GM20000 (cell line): ENCODE measurements around the gene ANKDD1A.

Experiments
- DNase-seq: peaks from one replicate; pipeline ENCODE4 v3.0.0; 2012; ENCODE audit warnings: low spot score
- CTCF ChIP-seq: IDR thresholded peaks from 2 replicates; pipeline ENCODE4 v1.5.1; 2012; ENCODE audit warnings: mild to moderate bottlenecking, control low read depth; ENCODE audit errors: extremely low read depth, missing control alignments

ANKDD1A gene

GRCh38 chr15:64990168-64990470, 78.4 kb downstream of the ANKDD1A start:
- no peak for DNase-seq

GRCh38 chr15:64991536-64992135, 79.9 kb downstream of the ANKDD1A start:
- no peak for DNase-seq
- no peak for TF ChIP-seq CTCF

More at GRCh38 chr15:64990168-64990470, 78.4 kb downstream of the ANKDD1A start:
- no peak for TF ChIP-seq CTCF

- no peak for TF ChIP-seq CTCF
- DNase-seq, result no peak
Measured at GRCh38 chr15:64993290-64993689, 81.6 kb downstream of the ANKDD1A start.

DNA sequence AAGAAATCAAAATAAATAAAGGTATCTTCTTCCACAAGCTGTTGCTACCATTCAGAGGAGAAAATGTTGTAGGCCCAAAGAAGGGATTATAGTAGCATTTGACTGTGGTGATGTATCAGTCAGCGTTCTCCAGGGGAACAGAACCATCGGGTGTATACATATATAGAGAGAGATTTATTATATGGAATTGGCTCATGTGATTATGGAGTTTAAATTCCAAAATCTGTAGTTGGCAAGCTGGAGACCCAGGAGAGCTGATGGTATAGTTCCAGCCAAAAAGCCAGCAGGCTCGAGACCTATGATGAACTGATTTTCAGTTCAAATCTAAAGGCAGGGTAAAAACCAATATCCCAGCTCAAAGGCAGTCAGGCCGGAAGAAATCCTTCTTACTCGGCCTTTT, 85.4 kb downstream of the ANKDD1A start:
- no peak for TF ChIP-seq CTCF
- no peak for DNase-seq

- no peak for TF ChIP-seq CTCF
- DNase-seq, result no peak
Measured at GRCh38 chr15:64997745-64998375, 86.2 kb downstream of the ANKDD1A start.

- no peak for DNase-seq
- no peak for TF ChIP-seq CTCF
Measured at GRCh38 chr15:65004993-65005392, 93.3 kb downstream of the ANKDD1A start.

DNA sequence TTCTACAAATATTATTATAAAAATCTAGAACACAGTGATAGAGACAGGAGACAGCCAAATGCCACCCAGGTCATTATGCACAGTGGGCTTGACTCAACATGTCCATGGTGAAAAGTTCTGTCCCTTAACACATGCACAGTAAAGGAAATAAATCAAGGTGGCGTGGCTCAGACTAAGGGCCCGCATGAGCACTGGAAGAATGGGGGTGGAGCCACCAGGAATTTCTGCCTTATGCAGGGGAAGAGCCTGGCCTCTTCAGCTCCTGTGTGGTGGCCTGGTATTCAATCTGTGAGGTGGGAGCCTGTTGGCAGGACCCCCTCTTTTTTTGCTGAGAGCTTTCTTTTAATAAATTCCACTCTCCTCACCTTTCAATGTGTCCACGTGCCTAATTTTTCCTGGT, 95.2 kb downstream of the ANKDD1A start:
- TF ChIP-seq CTCF, result no peak
- no peak for DNase-seq
